Inflammatory macrophage (primary cell): Measurements from ENCODE around the gene ETS1.
A peak's percentile ranks its signal among the peaks of the same experiment; 100 is the strongest.
"Not testable (repeated sequence)": the region's sequence is repeated elsewhere in the genome, so short reads cannot be mapped to it uniquely, and the experiment has no call there.

Experiments
- DNase-seq, 2 donors: peaks; one replicate each; pipeline ENCODE4 v3.0.0-alpha.2; 2020 to 2022

Gene ETS1

DNA sequence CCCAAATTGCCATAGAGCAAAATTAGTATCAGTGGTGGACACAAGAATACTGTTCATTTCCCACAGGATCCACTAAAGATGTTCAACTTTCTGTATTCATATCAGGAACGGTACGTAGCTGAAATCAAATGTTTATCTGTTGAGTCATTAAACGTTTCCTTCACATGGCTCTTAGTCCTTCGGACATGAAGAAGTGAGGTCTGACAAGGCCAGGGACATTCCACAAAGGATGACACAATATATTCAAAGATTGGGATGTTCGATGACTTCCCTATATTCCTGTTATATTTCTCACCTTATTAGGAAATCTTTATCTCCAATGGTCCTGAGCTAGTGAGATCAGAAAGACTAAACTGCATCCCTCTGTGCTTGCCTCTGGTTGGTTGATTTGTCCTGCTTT, 129.0 kb downstream of the ETS1 start:
- DNase-seq: no peak

- DNase-seq: no peak
Observed at GRCh38 chr11:128457874-128458273, 129.5 kb downstream of the ETS1 start.

GRCh38 chr11:128456566-128457268, 130.6 kb downstream of the ETS1 start:
- DNase-seq: no peak

DNA sequence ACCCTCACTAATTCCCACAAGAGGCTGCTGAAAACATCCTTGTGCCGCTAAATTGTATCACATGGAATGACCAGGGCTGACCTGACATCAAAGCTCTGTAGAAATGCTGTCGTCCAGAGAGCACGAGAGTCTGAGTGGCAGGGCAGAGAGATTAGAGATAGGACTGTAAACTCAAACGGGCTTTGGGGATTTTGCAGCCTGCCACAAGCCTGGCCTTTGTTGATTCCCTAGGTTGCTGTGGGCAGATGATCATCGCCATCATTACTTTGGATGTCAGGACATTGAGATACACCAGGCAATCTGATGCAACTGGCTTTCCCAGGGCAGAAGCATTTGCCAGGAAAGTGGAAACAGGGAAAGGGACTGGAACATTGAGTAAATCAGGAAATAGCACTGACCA, 131.6 kb downstream of the ETS1 start:
- no peak for DNase-seq

- DNase-seq: no peak
Observed at GRCh38 chr11:128453444-128454336, 133.7 kb downstream of the ETS1 start.

DNA sequence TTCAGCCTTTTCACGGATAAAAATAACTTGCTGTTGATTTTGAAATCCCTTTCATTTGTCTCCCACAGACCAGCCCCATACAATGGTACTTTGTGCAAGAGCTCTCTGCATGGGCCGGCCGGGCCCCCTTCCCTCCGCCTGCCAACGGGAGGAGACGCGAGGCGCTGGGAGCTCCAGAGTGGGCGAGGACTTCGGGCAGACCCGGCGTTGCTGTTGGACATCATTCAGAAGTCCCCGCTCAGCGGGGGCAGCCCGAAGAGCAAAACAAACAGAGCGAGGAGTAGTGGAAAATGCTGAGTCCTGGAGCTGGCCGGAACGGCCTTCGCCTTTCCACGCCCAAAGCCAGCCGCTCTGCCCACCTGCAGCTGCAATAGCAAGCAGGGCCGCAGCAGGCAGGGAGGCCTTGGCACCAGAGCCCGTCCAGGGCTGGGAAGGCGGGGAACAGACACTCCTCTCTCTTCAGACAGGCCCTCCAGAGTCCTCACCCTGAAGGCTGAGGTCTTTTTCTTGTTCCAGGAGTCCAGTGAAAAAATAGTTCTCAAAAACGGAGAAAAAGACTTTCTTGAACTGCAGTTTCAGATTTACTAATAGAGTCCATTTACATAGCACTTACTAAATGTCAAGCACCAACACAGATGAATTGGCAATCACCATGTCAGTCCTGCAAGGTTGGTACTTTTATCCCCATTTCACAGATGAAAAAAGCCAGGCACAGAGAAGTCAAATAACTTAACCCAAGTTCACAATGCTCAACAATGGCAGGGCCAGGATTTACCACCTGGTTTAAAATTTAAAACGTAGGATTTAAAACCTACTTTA, 135.5 kb downstream of the ETS1 start:
- DNase-seq: no peak

DNA sequence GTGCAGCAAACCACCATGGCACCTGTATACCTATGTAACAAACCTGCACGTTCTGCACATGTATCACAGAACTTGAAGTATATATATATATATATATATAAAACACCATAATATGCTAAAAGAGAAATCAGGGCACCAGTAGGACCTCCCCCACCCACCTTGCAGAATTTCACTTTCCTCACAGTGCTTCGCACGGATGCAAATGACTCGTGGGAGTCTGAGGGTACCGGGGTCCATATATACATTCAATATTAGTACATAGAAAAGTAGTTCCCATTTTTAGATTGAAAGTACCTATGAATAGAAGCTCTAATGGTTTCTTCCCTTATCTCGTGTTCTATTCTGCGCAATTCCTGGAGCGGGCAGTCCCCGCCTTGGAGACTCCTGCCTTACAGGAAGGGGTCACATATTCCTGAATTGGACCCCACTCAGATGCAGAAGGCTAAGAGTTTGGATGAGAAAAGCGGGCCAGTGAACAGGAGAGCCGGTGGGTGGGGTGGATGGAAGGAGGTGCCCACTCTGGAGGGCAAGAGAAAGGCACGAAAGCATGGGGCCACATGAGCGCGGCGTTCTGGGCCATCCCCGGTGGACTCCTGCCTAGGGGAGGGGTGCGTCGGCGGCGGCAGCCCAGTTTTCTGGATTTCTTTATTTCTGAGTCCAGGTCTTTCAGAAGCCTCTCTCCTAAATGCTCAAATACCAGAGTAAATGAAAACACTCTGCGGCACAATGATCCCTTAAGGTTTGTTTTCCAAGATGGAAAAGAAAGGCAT, 136.3 kb downstream of the ETS1 start:
- no peak for DNase-seq

DNA sequence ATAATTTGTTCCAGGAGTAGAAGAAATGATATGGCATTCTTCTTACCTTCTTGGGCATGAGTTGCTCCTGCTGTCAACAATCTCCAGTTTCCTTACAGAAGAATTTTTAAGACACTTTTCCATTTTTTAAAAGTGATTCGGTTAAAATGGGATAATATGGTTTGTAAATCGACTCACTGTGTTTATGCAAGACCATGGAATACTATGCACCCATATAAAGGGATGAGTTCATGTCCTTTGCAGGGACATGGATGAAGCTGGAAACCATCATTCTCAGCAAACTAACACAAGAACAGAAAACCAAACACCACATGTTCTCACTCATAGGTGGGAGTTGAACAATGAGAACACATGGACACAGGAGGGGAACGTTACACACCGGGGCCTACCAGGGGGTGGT, 136.9 kb downstream of the ETS1 start:
- not testable (repeated sequence) for DNase-seq

DNA sequence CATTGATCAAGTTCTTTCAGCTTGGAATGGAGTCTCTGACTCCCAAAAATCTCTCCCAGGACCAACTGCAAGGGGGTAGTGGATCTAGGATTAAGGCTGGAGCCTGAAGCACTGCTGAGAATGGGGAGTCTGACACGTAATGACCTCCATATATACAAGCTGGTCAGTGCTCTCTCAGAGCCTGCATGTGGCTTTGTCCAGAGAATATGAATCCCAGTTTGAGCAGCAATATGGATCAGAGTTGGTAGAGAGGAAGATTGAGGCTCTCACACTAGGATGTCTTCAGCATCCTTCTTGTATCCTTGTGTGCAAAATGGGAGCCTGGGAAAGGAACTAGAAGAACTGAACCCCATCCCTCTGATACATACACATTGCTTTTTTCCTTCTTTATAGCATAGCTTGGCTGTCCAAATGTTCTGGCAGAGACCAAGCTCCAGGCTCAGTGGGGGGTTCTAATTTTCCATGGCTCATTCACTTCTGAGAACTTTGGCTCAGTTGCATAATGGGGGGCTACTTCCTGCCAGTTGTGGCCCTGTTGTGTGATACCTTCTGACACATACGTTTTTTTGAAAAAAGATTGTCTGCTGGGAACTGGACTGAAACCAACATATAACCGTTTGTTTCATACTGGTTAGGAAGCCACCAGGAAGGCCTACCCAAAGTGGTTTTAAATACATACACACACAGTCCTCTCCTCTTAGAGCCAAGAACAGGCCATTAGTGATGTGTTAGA, 138.2 kb downstream of the ETS1 start:
- DNase-seq: no peak

GRCh38 chr11:128448200-128448886, 139.0 kb downstream of the ETS1 start:
- DNase-seq: no peak

GRCh38 chr11:128447233-128447632, 140.1 kb downstream of the ETS1 start:
- DNase-seq: no peak

DNA sequence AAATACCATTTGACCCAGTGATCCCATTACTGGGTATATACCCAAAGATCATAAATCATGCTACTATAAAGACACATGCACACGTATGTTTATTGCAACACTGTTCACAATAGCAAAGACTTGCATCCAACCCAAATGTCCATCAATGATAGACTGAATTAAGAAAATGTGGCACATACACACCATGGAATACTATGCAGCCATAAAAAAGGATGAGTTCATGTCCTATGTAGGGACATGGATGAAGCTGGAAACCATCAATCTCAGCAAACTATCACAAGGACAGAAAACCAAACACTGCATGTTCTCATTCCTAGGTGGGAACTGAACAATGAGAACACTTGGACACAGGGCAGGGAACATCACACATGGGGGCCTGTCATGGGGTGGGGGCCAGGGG, 141.4 kb downstream of the ETS1 start:
- not testable (repeated sequence) for DNase-seq

- DNase-seq: no peak
Observed at GRCh38 chr11:128437136-128437535, 150.2 kb downstream of the ETS1 start.

GRCh38 chr11:128434818-128435217, 152.5 kb downstream of the ETS1 start:
- no peak for DNase-seq

DNA sequence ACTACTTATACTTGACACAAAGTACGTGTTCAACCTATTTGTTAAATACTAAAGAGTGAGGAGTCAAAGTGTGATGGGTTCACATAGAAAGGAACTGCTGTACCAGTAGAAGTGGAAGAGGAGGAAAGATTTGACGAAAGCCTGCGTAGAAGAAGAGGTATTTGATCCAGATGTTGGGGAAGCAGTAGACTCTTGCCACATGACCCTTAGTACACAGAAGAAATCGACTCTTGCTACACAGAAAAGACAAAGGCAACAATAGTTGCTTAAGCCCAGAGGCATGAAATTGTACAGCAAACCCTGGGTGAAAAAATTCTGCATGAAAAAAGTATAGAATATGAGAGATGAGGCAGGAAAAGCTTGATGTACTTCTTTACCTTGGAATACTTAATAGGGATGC, 152.9 kb downstream of the ETS1 start:
- DNase-seq: no peak

- DNase-seq: no peak
Observed at GRCh38 chr11:128432926-128433325, 154.4 kb downstream of the ETS1 start.

DNA sequence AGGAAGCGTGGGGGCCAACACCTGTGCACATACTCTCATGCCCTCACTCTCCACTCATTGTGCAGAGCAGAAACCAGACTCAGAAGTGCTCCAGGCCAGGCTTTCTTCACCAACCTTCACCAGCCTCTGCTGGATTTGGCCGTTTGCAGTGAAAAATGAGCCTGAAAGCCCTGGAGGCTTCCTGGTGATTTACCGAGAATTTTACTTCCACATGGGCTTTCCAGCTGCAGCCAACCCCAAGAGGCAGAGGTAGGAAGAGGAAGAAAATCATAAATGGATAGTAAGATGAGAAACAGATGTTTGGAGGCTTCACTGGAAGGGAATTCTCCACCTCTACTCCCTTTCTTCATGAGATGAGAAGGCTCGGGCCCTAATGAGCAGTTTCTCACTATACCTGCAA, 155.4 kb downstream of the ETS1 start:
- DNase-seq: no peak

DNA sequence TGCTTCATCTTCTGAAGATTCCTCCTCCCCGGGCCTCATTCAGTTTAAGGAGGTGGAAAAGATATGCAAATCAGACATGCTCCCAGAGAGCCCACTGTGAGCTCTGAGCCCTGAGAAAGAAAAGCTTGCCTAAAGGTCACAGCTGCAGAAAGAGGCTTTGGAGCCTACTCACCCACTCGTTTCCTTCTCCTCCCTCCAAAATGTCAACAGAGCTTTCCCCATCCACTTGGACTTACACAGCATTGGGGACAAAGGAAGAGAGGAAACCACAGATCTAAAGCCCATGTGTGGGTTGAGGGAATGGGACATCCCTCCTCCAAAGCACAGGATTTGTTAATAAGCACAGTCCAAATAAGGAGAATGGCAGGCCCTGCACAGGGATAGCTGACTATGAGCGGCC, 158.4 kb downstream of the ETS1 start:
- peak; percentile 81 to 82 for DNase-seq

- peak in 1 of 2 donors; percentile 4 for DNase-seq
Observed at GRCh38 chr11:128424851-128425285, 162.5 kb downstream of the ETS1 start.

DNA sequence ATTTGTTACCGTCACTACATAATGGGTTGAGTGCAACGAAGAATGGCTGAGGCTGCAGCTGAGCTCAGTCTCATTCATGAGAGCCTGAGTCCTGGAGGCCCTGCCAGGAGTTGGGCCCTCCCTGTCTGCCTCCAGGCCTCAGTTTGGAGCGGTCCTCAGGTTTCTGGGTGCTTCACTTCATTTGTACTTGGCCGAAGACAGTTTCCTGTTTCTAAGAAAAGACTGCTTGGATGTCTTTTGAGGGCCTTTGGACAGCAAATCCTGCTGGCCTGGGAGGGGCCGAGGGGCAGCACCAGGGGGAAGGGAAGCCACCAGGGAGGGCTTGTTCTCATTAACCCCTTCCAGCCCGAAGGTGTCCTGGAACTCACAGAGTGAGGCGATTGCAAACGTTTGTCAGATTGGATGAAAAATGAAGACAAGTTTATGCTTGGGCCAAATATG, 163.1 kb downstream of the ETS1 start:
- DNase-seq: no peak
